Endothelial cell (in vitro differentiated cells): Measurements from ENCODE around the gene HOXC13. TPM values are rescaled to one million over a fixed set of nuclear protein-coding genes. Genes with fewer than 3 reads are reported as not detected.

ENCODE experiments used
- DNase-seq: peaks from one replicate; pipeline ENCODE4 v3.0.0; 2021; ENCODE audit warnings: low spot score
- H3K27ac Mint-ChIP-seq: one replicate; pipeline ENCODE4 v1.8.0; 2021; ENCODE audit warnings: mixed read lengths, inconsistent platforms; ENCODE audit not compliant: unreplicated experiment
- H3K27me3 Mint-ChIP-seq: one replicate; pipeline ENCODE4 v1.8.0; 2021; ENCODE audit warnings: mild to moderate bottlenecking, moderate library complexity, mixed read lengths, inconsistent platforms; ENCODE audit not compliant: unreplicated experiment
- H3K36me3 Mint-ChIP-seq: one replicate; pipeline ENCODE4 v1.8.0; 2021; ENCODE audit warnings: mild to moderate bottlenecking, low read depth, mixed read lengths, inconsistent platforms; ENCODE audit not compliant: unreplicated experiment
- H3K4me1 Mint-ChIP-seq: one replicate; pipeline ENCODE4 v1.8.0; 2021; ENCODE audit warnings: mild to moderate bottlenecking, mixed read lengths, inconsistent platforms; ENCODE audit not compliant: unreplicated experiment
- H3K4me3 Mint-ChIP-seq: one replicate; pipeline ENCODE4 v1.8.0; 2021; ENCODE audit warnings: mild to moderate bottlenecking, mixed read lengths, inconsistent platforms; ENCODE audit not compliant: unreplicated experiment
- H3K9me3 Mint-ChIP-seq: one replicate; pipeline ENCODE4 v1.8.0; 2021; ENCODE audit warnings: mixed read lengths, inconsistent platforms; ENCODE audit not compliant: unreplicated experiment
- CTCF ChIP-seq: fragments of 200-600 bp; sonication (generic); IDR thresholded peaks from one replicate; pipeline ENCODE4 v1.5.0; 2021; ENCODE audit warnings: antibody characterized with exemption; ENCODE audit not compliant: unreplicated experiment
- total RNA-seq: library from RNA; stranded (reverse); fragmentation: NEBNext Ultra II Directional; extraction: Animal tissue kit (Norgen Biotek cat#: 25700); gene quantifications from one replicate; pipeline ENCODE4 v1.2.1, GENCODE V29; 2021; ENCODE audit not compliant: unreplicated experiment

Gene HOXC13
- total RNA-seq, 1 donor from 2014 or later, result 0.38 TPM

- no peak for DNase-seq
- H3K36me3 Mint-ChIP-seq, result no peaks in the 10 kb centered on the region
- H3K27ac Mint-ChIP-seq, result no peak overlapping the region
- TF ChIP-seq CTCF, result no peak
- H3K9me3 Mint-ChIP-seq, result no peaks in the 10 kb centered on the region
- H3K4me1 Mint-ChIP-seq, result no peaks in the 10 kb centered on the region
- H3K27me3 Mint-ChIP-seq, result no peaks in the 10 kb centered on the region
- no peak overlapping the region for H3K4me3 Mint-ChIP-seq
Observed at GRCh38 chr12:53916788-53917655, 21.6 kb upstream of the HOXC13 start.

- Mint-ChIP-seq H3K9me3 (no peaks in the 10 kb centered on the region), H3K4me1 (peaks cover 17% of the 10 kb centered on the region), H3K4me3 (no peak overlapping the region), H3K36me3 (no peaks in the 10 kb centered on the region), H3K27me3 (peaks cover 18% of the 10 kb centered on the region), H3K27ac (no peak overlapping the region)
- no peak for DNase-seq
- no peak for TF ChIP-seq CTCF
Observed at GRCh38 chr12:53924521-53925405, 13.9 kb upstream of the HOXC13 start.

- H3K36me3 Mint-ChIP-seq, result no peaks in the 10 kb centered on the region
- H3K9me3 Mint-ChIP-seq, result no peaks in the 10 kb centered on the region
- DNase-seq, result no peak
- no peak for TF ChIP-seq CTCF
- no peak overlapping the region for H3K4me3 Mint-ChIP-seq
- peaks cover 24% of the 10 kb centered on the region for H3K4me1 Mint-ChIP-seq
- H3K27me3 Mint-ChIP-seq, result peaks cover 24% of the 10 kb centered on the region
- H3K27ac Mint-ChIP-seq, result no peak overlapping the region
Observed at GRCh38 chr12:53927220-53928029, 11.2 kb upstream of the HOXC13 start.

GRCh38 chr12:53928054-53928835, 10.4 kb upstream of the HOXC13 start:
- peak; percentile 17 for DNase-seq
- Mint-ChIP-seq H3K36me3 (no peaks in the 10 kb centered on the region), H3K9me3 (no peaks in the 10 kb centered on the region), H3K4me3 (peak overlapping the region; percentile 42), H3K4me1 (peaks cover 21% of the 10 kb centered on the region), H3K27me3 (peaks cover 29% of the 10 kb centered on the region), H3K27ac (no peak overlapping the region)
- no peak for TF ChIP-seq CTCF
